ENCODE measurements around the gene IL4R.

GRCh38 chr16:27326738-27327585 is 13.2 kb downstream of the IL4R start:
- no peak for TF ChIP-seq CTCF (conservative IDR thresholded peaks at IDR 0.05)
- TF ChIP-seq ZFX (IDR thresholded peaks at IDR 0.05) = no peak

Data from C4-2B (cell line).